IMR-90 (cell line): ENCODE results near the gene CLDN22. TPM values are rescaled to one million over a fixed set of nuclear protein-coding genes. Genes with fewer than 3 reads are reported as not detected.

Experiments
- ATAC-seq: fragments of 200-7000 bp; cut with Tn5 transposase; 2 replicates; pipeline ENCODE4 v1.9.1; 2020; ENCODE audit warnings: low read depth, mild to moderate bottlenecking, moderate library complexity
- BruUV-seq: library from RNA; stranded (reverse); fragments of 400-500 nt; replicated peaks from 2 replicates; lab custom pipeline; 2021; lab: Mats Ljungman, UMichigan
- CTCF ChIA-PET: fragments of 300-600 bp; formaldehyde crosslinking; extraction: SDS; loops from one replicate; lab custom pipeline; 2021; ENCODE audit warnings: antibody characterized with exemption; lab: Yijun Ruan, JAX
- POLR2A ChIA-PET: fragments of 300-600 bp; sonication (Branson Sonifier 250); formaldehyde crosslinking; loops from one replicate; lab custom pipeline; 2022; ENCODE audit warnings: antibody characterized with exemption; ENCODE audit not compliant: unreplicated experiment; lab: Charles Lee
- DNase-seq: peaks from one replicate; pipeline ENCODE4 v3.0.0; 2013
- H2AFZ ChIP-seq: replicated peaks from 2 replicates; pipeline ENCODE3; 2013; ENCODE audit warnings: low read length, mild to moderate bottlenecking; ENCODE audit not compliant: poor library complexity
- H2AK5ac ChIP-seq: 2 replicates; pipeline ENCODE4 v1.6.1; 2013; ENCODE audit warnings: low read depth, low read length, inconsistent platforms
- H2AK9ac ChIP-seq: replicated peaks from 2 replicates; pipeline ENCODE3; 2013; ENCODE audit warnings: mild to moderate bottlenecking, low read depth, low read length, moderate library complexity; ENCODE audit not compliant: poor library complexity
- H2BK120ac ChIP-seq: 2 replicates; pipeline ENCODE4 v1.6.1; 2013; ENCODE audit warnings: low read depth, low read length, inconsistent platforms
- H2BK15ac ChIP-seq: 3 replicates; pipeline ENCODE4 v1.6.1; 2013; ENCODE audit warnings: low read depth, low read length, inconsistent platforms
- H2BK20ac ChIP-seq: 2 replicates; pipeline ENCODE4 v1.6.1; 2013; ENCODE audit warnings: low read depth, mild to moderate bottlenecking, inconsistent platforms, low read length, moderate library complexity
- H2BK5ac ChIP-seq: 2 replicates; pipeline ENCODE4 v1.6.1; 2013; ENCODE audit warnings: mild to moderate bottlenecking, low read depth, low read length, inconsistent platforms; ENCODE audit not compliant: poor library complexity, severe bottlenecking
- H3K14ac ChIP-seq: replicated peaks from 2 replicates; pipeline ENCODE4 v1.6.1; 2013; ENCODE audit warnings: low read depth, low read length, inconsistent platforms
- H3K18ac ChIP-seq: 2 replicates; pipeline ENCODE4 v1.6.1; 2013; ENCODE audit warnings: low read depth, low read length, control low read depth
- H3K23ac ChIP-seq: 2 replicates; pipeline ENCODE4 v1.6.1; 2013; ENCODE audit warnings: low read depth, low read length, inconsistent platforms
- H3K27ac ChIP-seq: 2 replicates; pipeline ENCODE4 v1.5.1; 2013; ENCODE audit warnings: mild to moderate bottlenecking, control low read depth, low read length; ENCODE audit not compliant: insufficient read depth
- H3K27me3 ChIP-seq: 2 replicates; pipeline ENCODE4 v1.6.1; 2013; ENCODE audit warnings: low read length; ENCODE audit not compliant: control insufficient read depth, insufficient read depth
- H3K36me3 ChIP-seq: 2 replicates; pipeline ENCODE4 v1.6.1; 2013; ENCODE audit warnings: low read length, mixed read lengths; ENCODE audit not compliant: control insufficient read depth, insufficient read depth
- H3K4ac ChIP-seq: 2 replicates; pipeline ENCODE4 v1.6.1; 2013; ENCODE audit warnings: low read depth, low read length, inconsistent platforms
- H3K4me1 ChIP-seq: 2 replicates; pipeline ENCODE4 v1.6.1; 2013; ENCODE audit warnings: low read length, mixed read lengths; ENCODE audit not compliant: control insufficient read depth, insufficient read depth
- H3K4me2 ChIP-seq: 2 replicates; pipeline ENCODE4 v1.6.1; 2013; ENCODE audit warnings: low read depth, mild to moderate bottlenecking, control low read depth, low read length, moderate library complexity
- H3K4me3 ChIP-seq: 2 replicates; pipeline ENCODE4 v1.5.1; 2013; ENCODE audit warnings: low read depth, mild to moderate bottlenecking, control low read depth, low read length, moderate library complexity; ENCODE audit not compliant: insufficient read depth
- H3K56ac ChIP-seq: 2 replicates; pipeline ENCODE4 v1.6.1; 2013; ENCODE audit warnings: low read length, inconsistent platforms; ENCODE audit not compliant: insufficient read depth; ENCODE audit errors: extremely low read depth
- H3K79me1 ChIP-seq, 2 experiments: 2 replicates each; pipeline ENCODE4 v1.6.1; 2013; ENCODE audit warnings: low read length in 2 of 2, inconsistent platforms in 1 of 2, low read depth in 1 of 2
- H3K9ac ChIP-seq: 2 replicates; pipeline ENCODE4 v1.6.1; 2013; ENCODE audit warnings: low read depth, low read length, control low read depth
- H3K9me1 ChIP-seq: 2 replicates; pipeline ENCODE4 v1.6.1; 2013; ENCODE audit warnings: low read length, inconsistent platforms; ENCODE audit not compliant: insufficient read depth
- H3K9me3 ChIP-seq: 2 replicates; pipeline ENCODE4 v1.6.1; 2013; ENCODE audit warnings: low read length; ENCODE audit not compliant: control insufficient read depth, insufficient read depth
- H4K20me1 ChIP-seq: 2 replicates; pipeline ENCODE4 v1.6.1; 2013; ENCODE audit warnings: low read length, inconsistent platforms; ENCODE audit not compliant: insufficient read depth
- H4K5ac ChIP-seq: 2 replicates; pipeline ENCODE4 v1.6.1; 2013; ENCODE audit warnings: mild to moderate bottlenecking, low read depth, low read length, control low read depth
- H4K8ac ChIP-seq, 2 experiments: 2 replicates each; pipeline ENCODE4 v1.6.1; 2013; ENCODE audit warnings: low read depth in 2 of 2, low read length in 2 of 2, control low read depth in 1 of 2, inconsistent platforms in 1 of 2
- H4K91ac ChIP-seq: 2 replicates; pipeline ENCODE4 v1.6.1; 2013; ENCODE audit warnings: low read depth, low read length, inconsistent platforms; ENCODE audit not compliant: insufficient read depth
- BHLHE40 ChIP-seq: fragments of 150-350 bp; IDR thresholded peaks from 2 replicates; pipeline ENCODE4 v1.6.1; 2016; ENCODE audit warnings: mild to moderate bottlenecking, low read depth, low read length
- CEBPB ChIP-seq: IDR thresholded peaks from 2 replicates; pipeline ENCODE4 v1.6.1; 2012; ENCODE audit warnings: low read depth, low read length, improper control_type of control experiment
- CHD1 ChIP-seq: IDR thresholded peaks from 2 replicates; pipeline ENCODE4 v1.6.1; 2012; ENCODE audit warnings: low read depth, low read length, improper control_type of control experiment
- MAFK ChIP-seq: IDR thresholded peaks from 2 replicates; pipeline ENCODE4 v1.6.1; 2012; ENCODE audit warnings: low read depth, low read length, improper control_type of control experiment
- NFE2L2 ChIP-seq: fragments of 150-350 bp; IDR thresholded peaks from 2 replicates; pipeline ENCODE4 v1.6.1; 2016; ENCODE audit warnings: low read depth, mild to moderate bottlenecking, low read length
- RAD21 ChIP-seq: IDR thresholded peaks from 2 replicates; pipeline ENCODE4 v1.6.1; 2012; ENCODE audit warnings: low read length, improper control_type of control experiment
- RFX5 ChIP-seq: IDR thresholded peaks from 2 replicates; pipeline ENCODE4 v1.8.0; 2012; ENCODE audit warnings: low read depth, mild to moderate bottlenecking, low read length, moderate library complexity
- SMC3 ChIP-seq: fragments of 150-350 bp; IDR thresholded peaks from 2 replicates; pipeline ENCODE4 v1.6.1; 2016; ENCODE audit warnings: low read depth, mild to moderate bottlenecking, antibody characterized with exemption, low read length, moderate library complexity
- USF2 ChIP-seq: fragments of 150-350 bp; IDR thresholded peaks from 2 replicates; pipeline ENCODE4 v1.6.1; 2017; ENCODE audit warnings: mild to moderate bottlenecking, antibody characterized with exemption, low read length, low read depth
- WGBS, 2 experiments: methylation state at CpG; one replicate each; pipeline versions ENCODE4 v1.1.5 to v1.1.7; 2013; ENCODE audit warnings: missing lambda C conversion rate in 2 of 2; ENCODE audit not compliant: insufficient read length in 1 of 2; ENCODE audit errors: extremely low coverage in 2 of 2; 5-methylcytosine and 5-hydroxymethylcytosine counted together
- dilution Hi-C: fragments of 300-500 bp; cut with HindIII; formaldehyde crosslinking; loops from one replicate; pipeline ENCODE4 v1.14.3; 2018; ENCODE audit warnings: low sequenced_read_pairs; ENCODE audit not compliant: unreplicated experiment
- in situ Hi-C: fragments of 300-500 bp; cut with MboI; formaldehyde crosslinking; loops from 3 replicates; pipeline ENCODE4 v1.14.3; 2019; ENCODE audit warnings: low sequenced_read_pairs, inconsistent platforms, mixed read lengths
- intact Hi-C: fragments of 100-400 bp; cut with micrococcal nuclease; formaldehyde crosslinking; loops from 2 replicates; pipeline ENCODE4 v1.10.0; 2022
- polyA plus RNA-seq, 3 experiments: library from polyadenylated mRNA; depleted of rRNA; stranded (reverse); fragments of >200 nt; gene quantifications; 2 replicates each; pipeline ENCODE4 v1.2.3, GENCODE V29; 2012; ENCODE audit warnings: low replicate concordance in 1 of 3
- total RNA-seq: library from RNA; depleted of rRNA; stranded (reverse); fragments of >200 nt; gene quantifications from 2 replicates; pipeline ENCODE4 v1.2.3, GENCODE V29; 2012

Gene CLDN22
- total and polyA plus RNA-seq, 2 of the 4 experiments (the other 2 are of a cell fraction): not detected

GRCh38 chr4:183287677-183288076, 32.4 kb downstream of the CLDN22 start:
- intact Hi-C loops: no loop called here
- Histone ChIP-seq H3K9me3 (no peaks in the 10 kb centered on the region), H3K36me3 (peaks cover 43% of the 10 kb centered on the region), H3K56ac (no peak overlapping the region), H4K20me1 (peaks cover 4% of the 10 kb centered on the region; the same call in 1 of the 2 replicates), H2BK20ac (no peak overlapping the region), H3K23ac (no peak overlapping the region), H4K5ac (no peak overlapping the region), H3K9ac (no peak overlapping the region), H2BK120ac (no peak overlapping the region), H3K4ac (no peak overlapping the region), H2AK5ac (no peak overlapping the region), H3K4me1 (peaks cover 10% of the 10 kb centered on the region), H4K8ac (no peak overlapping the region), H3K27me3 (no peaks in the 10 kb centered on the region), H3K4me3 (no peak overlapping the region), H3K79me1 (peaks cover 0 to 17% of the 10 kb centered on the region in 2 experiments; a peak in 2 of 4 replicates), H4K91ac (no peak overlapping the region; the same call in 1 of the 2 replicates), H3K14ac (no peak overlapping the region), H3K9me1 (peaks cover 21% of the 10 kb centered on the region), H2AK9ac (no peak overlapping the region), H2BK5ac (no peak overlapping the region), H2BK15ac (no peak overlapping the region), H3K4me2 (no peak overlapping the region), H2AFZ (no peak overlapping the region), H3K18ac (no peak overlapping the region), H3K27ac (no peak overlapping the region)
- no peak for TF ChIP-seq MAFK
- TF ChIP-seq CEBPB: no peak
- no peak for TF ChIP-seq RAD21
- no peak for TF ChIP-seq RFX5
- TF ChIP-seq SMC3: no peak
- no peak for TF ChIP-seq CHD1
- no peak for TF ChIP-seq USF2
- TF ChIP-seq NFE2L2: no peak
- TF ChIP-seq BHLHE40: no peak
- no peak for ATAC-seq
- BruUV-seq: no TSS peak
- in situ Hi-C loops: no loop called here
- dilution Hi-C loops: no loop called here
- 100% methylated on average over 1 of the region's 6 CpGs; no CpG with 5 or more reads in 1 of the 2 experiments for WGBS, 2 experiments
- ChIA-PET CTCF (no interaction called here), POLR2A (no interaction called here)
- DNase-seq: no peak
